Stimulated activated CD8-positive, alpha-beta memory T cell treated with anti-CD3 and anti-CD28 coated beads, Interleukin-4, amount 100 ng/mL, for 24 hours (primary cell): ENCODE measurements around the gene GPR132.
A peak's percentile ranks its signal among the peaks of the same experiment; 100 is the strongest.
"Not testable (repeated sequence)": the region's sequence is repeated elsewhere in the genome, so short reads cannot be mapped to it uniquely, and the experiment has no call there.

ENCODE experiments used
- DNase-seq: peaks from one replicate; pipeline ENCODE4 v3.0.0-alpha.2; 2020; ENCODE audit warnings: low read depth

The GPR132 gene

GRCh38 chr14:105041841-105042765 is 23.1 kb downstream of the GPR132 start:
- no peak for DNase-seq

DNA sequence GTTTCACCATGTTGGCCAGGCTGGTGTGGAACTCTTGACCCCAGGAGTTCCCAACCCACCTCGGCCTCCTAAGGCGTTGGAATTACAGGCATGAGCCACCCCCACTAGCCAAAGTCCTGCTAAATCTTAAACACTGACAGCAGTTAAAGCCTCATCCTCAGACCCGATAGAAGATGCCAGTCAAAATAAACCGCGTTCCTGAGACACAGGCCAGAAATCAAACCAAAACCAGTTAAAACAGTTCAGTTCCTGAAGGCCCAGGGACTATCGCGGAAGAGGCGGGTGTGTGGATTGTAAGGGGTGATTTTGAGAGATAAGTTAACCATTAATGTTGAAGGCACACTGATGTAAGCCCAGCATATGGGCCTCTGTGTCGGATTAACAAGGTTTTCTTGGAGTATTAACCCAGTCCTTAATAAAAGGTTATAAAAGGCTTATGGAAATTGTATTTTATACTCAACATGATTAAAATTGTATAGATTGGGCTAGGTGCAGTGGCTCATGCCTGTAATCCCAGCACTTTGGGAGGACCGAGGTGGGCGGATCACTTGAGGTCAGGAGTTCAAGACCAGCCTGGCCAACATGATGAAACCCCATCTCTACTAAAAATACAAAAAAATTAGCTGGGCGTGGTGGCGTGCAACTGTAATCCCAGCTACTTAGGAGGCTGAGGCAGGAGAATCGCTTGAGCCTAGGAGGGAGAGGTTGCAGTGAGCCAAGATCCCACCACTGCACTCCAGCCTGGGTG is 25.6 kb downstream of the GPR132 start:
- no peak for DNase-seq

GRCh38 chr14:105035616-105036015 is 29.6 kb downstream of the GPR132 start:
- not testable (repeated sequence) for DNase-seq

- no peak for DNase-seq
These were observed 30.8 kb downstream of the GPR132 start for GRCh38 chr14:105034315-105035039.

- DNase-seq, result not testable (repeated sequence)
These were observed 31.8 kb downstream of the GPR132 start for GRCh38 chr14:105033412-105033900.

GRCh38 chr14:105032451-105032901 is 32.8 kb downstream of the GPR132 start:
- not testable (repeated sequence) for DNase-seq

- DNase-seq, result no peak
These were observed 34.3 kb downstream of the GPR132 start for GRCh38 chr14:105030836-105031396.

DNA sequence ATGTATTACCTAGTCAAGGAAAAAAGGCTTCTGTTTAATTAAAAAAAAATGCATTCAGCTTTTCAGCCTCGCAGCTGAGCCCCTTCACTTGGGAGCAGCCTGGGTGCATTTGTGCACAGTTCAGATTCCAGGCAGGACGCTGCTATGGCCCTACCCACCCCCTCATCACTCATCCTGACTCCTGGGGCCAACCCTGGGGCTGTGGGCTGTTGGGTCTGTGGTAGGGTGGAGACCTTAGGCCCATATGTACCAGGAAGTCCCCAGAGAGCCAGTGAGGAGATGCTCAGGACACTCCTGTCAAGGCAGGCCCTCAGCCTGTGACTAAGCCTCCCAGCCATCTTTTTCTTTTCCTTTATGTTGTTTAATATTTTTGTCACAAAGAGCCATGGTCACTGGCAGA is 35.0 kb downstream of the GPR132 start:
- no peak for DNase-seq

- no peak for DNase-seq
These were observed 35.8 kb downstream of the GPR132 start for GRCh38 chr14:105029402-105029801.

GRCh38 chr14:105028251-105028927 is 36.8 kb downstream of the GPR132 start:
- no peak for DNase-seq

GRCh38 chr14:105027718-105028117 is 37.5 kb downstream of the GPR132 start:
- not testable (repeated sequence) for DNase-seq

- no peak for DNase-seq
These were observed 38.2 kb downstream of the GPR132 start for GRCh38 chr14:105026802-105027563.

DNA sequence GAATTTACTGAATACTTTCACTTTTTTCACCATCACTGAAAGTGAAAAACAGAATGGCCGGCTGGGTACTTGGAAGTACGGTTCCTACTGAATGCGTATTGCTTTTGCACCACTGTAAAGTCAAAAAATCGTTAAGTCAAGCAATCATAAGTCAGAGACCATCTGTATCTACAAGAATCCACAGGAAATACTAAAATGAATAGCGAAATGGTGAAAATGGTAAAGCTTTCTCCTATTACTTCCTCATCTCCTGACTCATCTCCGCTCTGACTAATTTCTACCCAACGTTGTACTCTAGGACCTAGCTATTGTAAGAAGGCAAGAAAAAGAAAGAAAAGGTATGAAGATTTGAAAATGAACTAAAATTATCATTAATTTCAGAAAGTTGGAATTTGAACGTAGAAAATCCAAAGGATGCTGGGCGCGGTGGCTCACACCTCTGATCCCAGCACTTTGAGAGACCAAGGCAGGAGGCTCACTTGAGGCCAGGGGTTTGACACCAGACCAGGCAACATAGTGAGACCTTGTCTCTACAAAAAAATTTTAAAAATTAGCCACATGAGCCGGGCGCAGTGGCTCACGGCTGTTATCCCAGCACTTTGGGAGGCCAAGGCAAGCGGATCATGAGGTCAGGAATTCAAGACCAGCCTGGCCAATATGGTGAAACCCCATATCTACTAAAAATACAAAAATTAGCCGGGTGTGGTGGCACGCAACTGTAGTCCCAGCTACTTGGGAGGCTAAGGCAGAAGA is 39.0 kb downstream of the GPR132 start:
- DNase-seq, result no peak

DNA sequence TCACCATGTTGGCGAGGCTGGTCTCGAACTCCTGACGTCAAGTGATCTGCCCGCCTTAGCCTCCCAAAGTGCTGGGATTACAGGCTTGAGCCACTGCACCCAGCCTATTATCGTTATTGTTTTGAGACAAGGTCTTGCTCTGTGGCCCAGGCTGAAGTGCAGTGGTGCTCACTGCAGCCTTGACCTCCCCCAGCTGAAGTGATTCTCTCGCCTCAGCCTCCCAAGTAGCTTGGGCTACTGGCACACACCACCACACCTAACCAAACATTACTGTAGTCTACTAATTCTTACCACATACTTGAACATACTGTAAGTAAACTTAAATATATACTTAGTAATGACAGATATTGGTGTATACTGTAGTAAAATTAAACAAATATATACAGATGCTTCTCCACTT is 39.8 kb downstream of the GPR132 start:
- no peak for DNase-seq

GRCh38 chr14:105023791-105024480 is 41.3 kb downstream of the GPR132 start:
- no peak for DNase-seq

DNA sequence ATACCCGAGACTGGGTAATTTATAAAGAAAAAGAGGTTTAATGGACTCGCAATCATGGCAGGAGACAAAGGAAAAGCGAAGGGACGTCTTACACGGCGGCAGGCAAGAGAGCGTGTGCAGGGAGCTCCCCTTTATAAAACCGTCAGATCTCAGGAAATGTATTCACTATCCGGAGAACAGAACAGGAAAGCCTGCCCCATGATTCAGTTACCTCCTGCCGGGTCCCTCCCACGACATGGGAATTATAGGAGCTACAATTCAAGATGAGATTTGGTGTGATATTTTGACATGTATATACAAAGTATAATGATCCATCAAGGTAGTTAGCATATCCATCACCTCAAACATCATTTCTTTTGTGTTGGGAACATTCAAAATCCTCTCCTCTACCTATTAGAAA is 42.1 kb downstream of the GPR132 start:
- no peak for DNase-seq

- DNase-seq, result no peak
These were observed 43.0 kb downstream of the GPR132 start for GRCh38 chr14:105022276-105022670.

DNA sequence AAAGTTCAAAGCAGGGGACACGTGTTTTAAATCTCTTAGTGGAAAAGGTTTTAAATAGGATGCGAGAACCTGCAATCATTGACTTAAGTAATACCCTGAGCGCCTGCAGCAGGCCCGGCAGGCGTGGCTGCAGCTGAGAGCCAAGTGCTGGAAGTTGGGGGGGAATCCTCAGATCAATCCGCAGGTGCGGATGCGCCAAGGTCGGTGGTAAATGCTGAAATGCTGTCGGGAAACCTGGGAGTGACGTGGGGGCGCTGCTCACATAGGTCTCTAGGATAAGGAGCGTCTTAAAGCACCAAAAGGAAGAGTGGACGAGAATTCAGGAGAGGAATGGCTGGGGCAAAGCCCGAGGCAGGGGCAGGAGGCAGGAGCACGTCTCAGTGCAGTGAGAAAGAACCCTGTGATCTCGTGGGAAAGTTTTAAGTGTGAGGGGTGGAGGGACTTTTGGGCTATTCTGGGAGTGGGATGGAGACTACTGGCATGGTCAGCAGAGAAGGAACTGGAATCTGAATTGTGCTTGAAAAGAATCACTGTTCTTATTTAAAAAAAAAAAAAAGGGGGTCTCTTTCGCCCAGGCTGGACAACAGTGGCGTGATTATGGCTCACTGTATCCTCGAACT is 43.5 kb downstream of the GPR132 start:
- peak; percentile 15 for DNase-seq
